Cerebellar nuclear complex (tissue), 1 donor: ENCODE results near the gene SMG1.
"Not testable (repeated sequence)": the region's sequence is repeated elsewhere in the genome, so short reads cannot be mapped to it uniquely, and the experiment has no call there.

Experiments used
- DNase-seq, 2 experiments: peaks; one replicate each; lab custom pipeline; 2025; lab: John Stamatoyannopoulos, UW

Gene SMG1

DNA sequence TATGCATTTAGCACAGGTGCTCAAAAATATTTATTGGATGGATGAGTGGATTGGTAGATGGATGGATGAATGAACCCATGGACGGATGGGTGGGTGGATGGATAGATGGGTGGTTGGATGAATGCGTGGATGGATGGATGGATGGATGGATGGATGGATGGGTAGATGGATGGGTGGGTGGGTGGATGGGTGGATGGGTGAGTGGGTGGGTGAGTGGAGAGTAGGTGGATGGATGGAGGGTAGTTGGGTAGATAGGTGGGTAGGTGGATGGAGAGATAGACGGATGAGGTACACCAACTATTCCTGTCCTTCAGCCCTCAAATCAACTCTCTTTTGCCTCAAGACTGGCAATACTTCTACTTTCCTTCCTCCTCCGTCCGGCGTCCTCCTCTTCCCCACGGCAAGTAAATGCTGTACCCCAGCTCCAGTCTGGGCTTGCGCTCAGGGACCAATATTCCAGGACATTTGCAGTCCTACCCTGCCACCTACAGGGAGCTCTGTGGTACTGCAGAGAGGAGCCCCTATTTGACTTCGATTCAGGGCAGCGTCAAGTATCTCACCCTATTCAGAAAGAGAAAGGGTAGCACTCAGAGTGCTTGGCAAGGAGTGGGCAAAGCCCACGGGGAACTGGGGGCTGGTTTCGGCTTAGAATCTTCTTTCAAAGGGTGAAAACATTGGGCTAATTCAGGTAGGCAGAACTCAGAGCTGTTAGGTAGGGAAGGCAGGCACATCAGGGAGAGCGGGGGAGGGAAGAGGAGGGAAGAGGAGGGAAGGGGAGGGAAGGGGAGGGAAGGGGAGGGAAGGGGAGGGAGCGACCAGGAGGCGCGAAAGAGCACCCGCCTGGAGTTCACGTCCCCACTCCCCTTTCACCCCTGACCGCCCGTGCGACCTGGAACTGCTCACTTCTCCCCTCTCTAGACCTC lies 166.3 kb downstream of the SMG1 start:
- peak in 1 of 2 experiments; percentile 18 for DNase-seq

DNA sequence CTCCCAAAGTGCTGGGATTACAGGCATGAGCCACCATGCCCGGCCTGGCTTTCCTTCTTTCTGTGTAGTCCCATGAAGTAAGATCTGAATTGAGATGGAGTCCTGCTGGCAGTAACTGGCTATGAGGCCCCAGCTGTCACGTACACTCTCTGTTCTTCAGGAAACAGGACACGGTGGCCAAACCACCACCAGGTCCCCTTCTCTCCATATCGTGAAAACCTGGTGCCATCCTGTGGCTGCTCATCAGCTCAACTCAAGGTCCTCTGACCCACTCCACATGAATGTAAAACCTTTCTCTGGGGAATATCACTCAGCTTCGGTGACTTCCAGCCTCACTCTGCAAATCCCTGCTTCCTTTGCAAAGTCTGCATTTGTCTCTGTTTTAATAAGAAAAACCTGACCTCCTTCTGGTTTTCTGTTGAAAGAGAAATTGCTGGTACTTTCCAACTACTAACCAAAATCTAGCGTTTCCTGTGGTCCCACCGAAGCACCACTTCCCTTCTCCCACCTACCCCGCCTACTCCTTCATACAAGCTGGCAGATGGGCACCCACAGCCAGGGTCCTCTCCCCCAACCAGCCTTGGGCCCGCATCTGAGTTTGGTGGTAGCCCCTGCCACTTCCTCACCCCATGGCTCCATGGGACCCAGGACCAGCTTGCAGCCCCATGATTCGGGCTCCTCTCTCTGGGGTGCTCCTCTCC lies 168.1 kb downstream of the SMG1 start:
- not testable (repeated sequence) for DNase-seq

DNA sequence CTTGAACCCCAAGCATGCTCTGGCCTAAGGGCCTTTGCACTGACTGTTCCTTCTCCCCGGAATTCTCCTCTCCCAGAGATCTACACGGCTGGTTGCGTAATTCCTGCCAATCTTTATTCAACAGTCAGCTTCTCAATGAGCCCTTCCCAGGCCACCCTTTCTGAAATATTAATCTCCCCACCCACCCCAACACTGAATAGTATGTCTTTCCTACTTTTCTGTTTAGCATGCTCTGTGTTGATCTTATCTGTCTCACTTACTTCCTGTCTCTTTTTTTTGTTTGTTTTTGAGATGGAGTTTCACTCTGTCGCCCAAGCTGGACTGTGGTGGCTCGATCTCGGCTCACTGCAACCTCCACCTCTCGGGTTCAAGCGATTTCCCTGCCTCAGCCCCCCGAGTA lies 169.6 kb downstream of the SMG1 start:
- not testable (repeated sequence) for DNase-seq
